Transverse colon (tissue), 4 donors: ENCODE results near the gene SNAI3. TPM values are rescaled to one million over a fixed set of nuclear protein-coding genes. Genes with fewer than 3 reads are reported as not detected.
A peak's percentile ranks its signal among the peaks of the same experiment; 100 is the strongest.

Source experiments
- DNase-seq: peaks from one replicate; pipeline ENCODE4 v3.0.0-alpha.2; 2019
- H3K27ac ChIP-seq, 4 donors: fragments of 200-600 bp; sonication (generic); 2 replicates each; pipeline ENCODE4 v1.5.1; 2016 to 2018; ENCODE audit warnings: inconsistent platforms in 4 of 4
- H3K27me3 ChIP-seq: fragments of 200-600 bp; sonication (generic); 2 replicates; pipeline ENCODE4 v1.5.1; 2017; ENCODE audit warnings: inconsistent platforms
- H3K36me3 ChIP-seq, 4 donors: fragments of 200-600 bp; sonication (generic); 2 replicates each; pipeline ENCODE4 v1.5.1; 2017 to 2019; ENCODE audit warnings: inconsistent platforms in 4 of 4
- H3K4me1 ChIP-seq, 4 donors: fragments of 200-600 bp; sonication (generic); 2 replicates each; pipeline ENCODE4 v1.5.1; 2017 to 2020; ENCODE audit warnings: inconsistent platforms in 4 of 4
- H3K4me3 ChIP-seq, 4 donors: fragments of 200-600 bp; sonication (generic); 1 replicate in 1 of 4; 2 replicates in 3 of 4; pipeline versions ENCODE4 v1.5.1 to v1.6.1; 2017 to 2019; ENCODE audit warnings: inconsistent platforms in 4 of 4
- H3K9me3 ChIP-seq, 2 donors: fragments of 200-600 bp; sonication (generic); 2 replicates each; pipeline ENCODE4 v1.5.1; 2017 to 2019; ENCODE audit warnings: inconsistent platforms in 2 of 2
- EP300 ChIP-seq: sonication (generic); formaldehyde crosslinking; IDR thresholded peaks from one replicate; pipeline ENCODE4 v1.6.1; 2017; ENCODE audit warnings: antibody characterized with exemption, low read depth
- POLR2A ChIP-seq: fragments of 450-650 bp; IDR thresholded peaks from one replicate; pipeline ENCODE4 v1.6.1; 2016; ENCODE audit warnings: antibody characterized with exemption, mild to moderate bottlenecking, moderate library complexity
- POLR2AphosphoS5 ChIP-seq, 3 donors: sonication (generic); formaldehyde crosslinking; IDR thresholded peaks; one replicate each; pipeline ENCODE4 v1.6.1; 2016; ENCODE audit warnings: antibody characterized with exemption in 3 of 3
- WGBS, 2 donors: methylation state at CpG; one replicate each; pipeline ENCODE4 v1.1.5; 2018; ENCODE audit warnings: low coverage in 1 of 2; 5-methylcytosine and 5-hydroxymethylcytosine counted together
- in situ Hi-C, 4 donors: fragments of 200-750 bp; cut with MboI; loops; one replicate each; pipeline versions ENCODE4 v1.15.0 to v1.15.1; 2017; ENCODE audit warnings: low sequenced_read_pairs in 3 of 4, low pct_ligation_motif_present in 1 of 4, low pct_unique_long_range_greater_than_20kb in 1 of 4
- intact Hi-C: fragments of 100-400 bp; cut with DNase I; formaldehyde crosslinking; loops from one replicate; pipeline ENCODE4 v1.15.1; 2023; ENCODE audit warnings: low total_unique reads
- total RNA-seq, 4 donors: library from RNA; depleted of rRNA; stranded (reverse); fragments of >200 nt; gene quantifications; one replicate each; pipeline ENCODE4 v1.1.0, GENCODE V29; 2016
- TF ChIP-seq, protein P1 (sequence below), 5 experiments: fragments of 200-600 bp in 3 of 5; fragments of 450-650 bp in 2 of 5; sonication (generic) in 3 of 5; IDR thresholded peaks; 1 replicate in 2 of 5; 2 replicates in 3 of 5; pipeline ENCODE4 v1.5.1; 2016 to 2017; ENCODE audit warnings: antibody characterized with exemption in 5 of 5, inconsistent platforms in 3 of 5, mild to moderate bottlenecking in 2 of 5, moderate library complexity in 1 of 5

Gene SNAI3
- total RNA-seq, 4 donors from 2014 or later = 0.27 to 2.9 (median 0.75) TPM; not detected in 1

DNA sequence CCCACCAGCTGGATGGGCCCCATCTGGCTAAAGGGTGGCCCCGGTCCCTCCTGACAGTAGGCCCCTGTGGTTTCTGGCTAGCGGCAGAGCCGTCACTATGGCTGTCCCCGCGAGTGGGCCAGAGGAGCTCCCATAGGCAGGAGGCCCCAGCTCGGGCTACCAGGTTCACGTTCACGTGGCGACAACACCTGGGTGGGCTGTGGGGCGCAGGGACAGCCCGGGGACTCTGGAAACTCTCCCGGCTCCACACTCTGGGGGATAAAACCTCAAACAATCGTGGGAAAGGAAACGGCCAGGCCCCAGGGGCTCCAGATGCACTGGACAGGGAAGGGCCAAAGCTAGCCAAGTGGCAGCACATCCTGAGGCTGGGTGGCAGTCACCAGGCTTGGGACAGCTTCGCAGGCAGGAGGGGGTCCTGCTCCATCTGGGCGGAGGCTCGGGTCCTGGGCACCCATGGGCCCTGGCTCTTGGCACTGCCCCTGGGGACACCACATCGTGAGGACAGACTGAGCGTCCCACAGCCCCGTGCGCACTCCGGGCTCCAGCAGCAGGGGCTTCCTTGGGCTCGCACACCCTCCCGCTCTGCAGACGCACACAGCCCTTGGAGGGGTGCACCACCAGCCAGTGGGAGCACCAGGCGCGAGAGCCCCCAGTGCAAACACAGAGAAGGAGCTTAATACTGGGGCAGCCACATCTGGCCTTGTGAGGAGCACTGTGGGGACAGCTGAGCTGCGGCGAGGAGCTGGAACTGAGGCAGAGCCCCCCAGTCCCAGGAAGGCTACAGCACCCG, 15.5 kb upstream of the SNAI3 start:
- Histone ChIP-seq H3K36me3 (peaks cover 0 to 4% (median 0%) of the 10 kb centered on the region in 4 donors), H3K4me1 (peaks cover 11 to 36% (median 24%) of the 10 kb centered on the region in 4 donors), H3K27me3 (no peaks in the 10 kb centered on the region), H3K4me3 (peak overlapping the region in 1 of 4 donors; percentile 24), H3K9me3 (no peaks in the 10 kb centered on the region), H3K27ac (peak overlapping the region; percentile 85 to 88 (median 86))
- TF ChIP-seq, protein P1, sequence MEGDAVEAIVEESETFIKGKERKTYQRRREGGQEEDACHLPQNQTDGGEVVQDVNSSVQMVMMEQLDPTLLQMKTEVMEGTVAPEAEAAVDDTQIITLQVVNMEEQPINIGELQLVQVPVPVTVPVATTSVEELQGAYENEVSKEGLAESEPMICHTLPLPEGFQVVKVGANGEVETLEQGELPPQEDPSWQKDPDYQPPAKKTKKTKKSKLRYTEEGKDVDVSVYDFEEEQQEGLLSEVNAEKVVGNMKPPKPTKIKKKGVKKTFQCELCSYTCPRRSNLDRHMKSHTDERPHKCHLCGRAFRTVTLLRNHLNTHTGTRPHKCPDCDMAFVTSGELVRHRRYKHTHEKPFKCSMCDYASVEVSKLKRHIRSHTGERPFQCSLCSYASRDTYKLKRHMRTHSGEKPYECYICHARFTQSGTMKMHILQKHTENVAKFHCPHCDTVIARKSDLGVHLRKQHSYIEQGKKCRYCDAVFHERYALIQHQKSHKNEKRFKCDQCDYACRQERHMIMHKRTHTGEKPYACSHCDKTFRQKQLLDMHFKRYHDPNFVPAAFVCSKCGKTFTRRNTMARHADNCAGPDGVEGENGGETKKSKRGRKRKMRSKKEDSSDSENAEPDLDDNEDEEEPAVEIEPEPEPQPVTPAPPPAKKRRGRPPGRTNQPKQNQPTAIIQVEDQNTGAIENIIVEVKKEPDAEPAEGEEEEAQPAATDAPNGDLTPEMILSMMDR (IDR thresholded peaks at IDR 0.05) = no peak
- TF ChIP-seq POLR2A = no peak
- no peak for TF ChIP-seq EP300
- TF ChIP-seq POLR2AphosphoS5 (IDR thresholded peaks at IDR 0.05) = no peak
- no peak for DNase-seq
- WGBS, 2 donors = 78 to 100% methylated on average over 2 to 29 of the region's 30 CpGs
- in situ Hi-C loops (no loop called here), intact Hi-C loops (no loop called here)

- Histone ChIP-seq H3K9me3 (no peaks in the 10 kb centered on the region), H3K4me3 (peak overlapping the region in 1 of 4 donors; percentile 24), H3K27me3 (no peaks in the 10 kb centered on the region), H3K4me1 (peaks cover 10 to 34% (median 22%) of the 10 kb centered on the region in 4 donors), H3K36me3 (peaks cover 0 to 4% (median 0%) of the 10 kb centered on the region in 4 donors), H3K27ac (peak overlapping the region; percentile 85 to 88 (median 86))
- intact Hi-C loops (no loop called here), in situ Hi-C loops (no loop called here)
- 60% methylated on average over 28 of the region's 42 CpGs; no CpG with 5 or more reads in 1 of the 2 donors for WGBS, 2 donors
- TF ChIP-seq, protein P1 (IDR thresholded peaks at IDR 0.05) = no peak
- TF ChIP-seq POLR2AphosphoS5 (IDR thresholded peaks at IDR 0.05) (no peak), POLR2A (no peak), EP300 (no peak)
- DNase-seq = peak; percentile 93
These were observed 14.6 kb upstream of the SNAI3 start for GRCh38 chr16:88700636-88701482.

DNA sequence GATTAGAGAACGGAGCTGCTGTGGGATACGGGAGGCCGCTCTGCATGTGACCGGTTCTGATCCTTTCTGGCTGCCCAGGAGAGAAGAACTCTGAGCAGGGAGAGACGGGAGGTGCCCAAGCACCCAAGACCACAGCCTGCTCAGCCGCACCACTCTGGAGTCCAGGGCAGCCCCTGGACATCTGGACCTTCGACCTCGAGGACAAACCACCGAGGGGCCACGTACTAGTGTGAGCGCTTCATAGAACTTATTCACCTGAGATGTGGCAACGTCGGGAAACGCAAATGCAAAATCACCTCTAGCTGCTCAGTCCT, 14.0 kb upstream of the SNAI3 start:
- TF ChIP-seq POLR2A (no peak), POLR2AphosphoS5 (IDR thresholded peaks at IDR 0.05) (no peak), EP300 (no peak)
- TF ChIP-seq, protein P1 (IDR thresholded peaks at IDR 0.05) = no peak
- Histone ChIP-seq H3K36me3 (peaks cover 0 to 4% (median 0%) of the 10 kb centered on the region in 4 donors), H3K27ac (peak overlapping the region; percentile 85 to 88 (median 86)), H3K9me3 (no peaks in the 10 kb centered on the region), H3K4me3 (no peak overlapping the region), H3K4me1 (peaks cover 6 to 30% (median 18%) of the 10 kb centered on the region in 4 donors), H3K27me3 (no peaks in the 10 kb centered on the region)
- WGBS, 2 donors = 76% methylated on average over 14 of the region's 14 CpGs; no CpG with 5 or more reads in 1 of the 2 donors
- in situ Hi-C loops = no loop called here
- intact Hi-C loops = no loop called here
- no peak for DNase-seq

DNA sequence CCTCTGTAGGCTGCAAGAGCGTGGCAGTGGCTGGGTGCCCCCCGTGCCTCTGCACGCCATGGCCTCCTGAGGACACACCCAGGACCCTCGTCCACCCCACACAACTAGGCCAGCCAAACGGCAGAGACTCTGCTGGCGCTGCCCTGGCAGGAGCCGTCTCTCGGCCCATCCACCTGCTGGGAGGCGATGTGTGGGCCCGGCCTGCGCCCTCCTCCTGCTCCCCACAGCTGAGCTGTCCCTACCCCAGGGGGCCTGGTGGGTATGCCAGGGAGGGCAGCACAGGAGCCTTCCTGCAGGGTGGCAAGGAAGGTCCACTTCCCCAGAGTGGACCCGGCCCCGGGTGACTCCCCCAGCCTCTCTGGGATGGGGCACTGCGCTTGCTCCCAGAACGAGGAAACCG, 12.9 kb upstream of the SNAI3 start:
- 91% methylated on average over 16 of the region's 16 CpGs; no CpG with 5 or more reads in 1 of the 2 donors for WGBS, 2 donors
- Histone ChIP-seq H3K4me1 (peaks cover 0 to 19% (median 9%) of the 10 kb centered on the region in 4 donors), H3K36me3 (peaks cover 0 to 4% (median 0%) of the 10 kb centered on the region in 4 donors), H3K27me3 (no peaks in the 10 kb centered on the region), H3K9me3 (no peaks in the 10 kb centered on the region), H3K27ac (peak overlapping the region in 1 of 4 donors; percentile 85), H3K4me3 (no peak overlapping the region)
- no peak for DNase-seq
- TF ChIP-seq EP300 (no peak), POLR2A (no peak), POLR2AphosphoS5 (IDR thresholded peaks at IDR 0.05) (no peak)
- TF ChIP-seq, protein P1 (IDR thresholded peaks at IDR 0.05) = no peak
- in situ Hi-C loops (no loop called here), intact Hi-C loops (no loop called here)
